Spleen (tissue), 11 donors: Measurements from ENCODE around the gene IGLL5. TPM values are rescaled to one million over a fixed set of nuclear protein-coding genes. Genes with fewer than 3 reads are reported as not detected.
"Not testable (repeated sequence)": the region's sequence is repeated elsewhere in the genome, so short reads cannot be mapped to it uniquely, and the experiment has no call there.

ENCODE experiments used
- DNase-seq: peaks from one replicate; pipeline ENCODE4 v3.0.0-alpha.2; 2020
- H3K27ac ChIP-seq, 8 donors: fragments of 200-600 bp; sonication (generic) in 7 of 8; 1 replicate in 4 of 8; 2 replicates in 4 of 8; pipeline versions ENCODE4 v1.5.0 to v1.8.0; 2016 to 2021; ENCODE audit warnings: inconsistent platforms in 4 of 8, mild to moderate bottlenecking in 4 of 8, moderate library complexity in 1 of 8
- H3K27me3 ChIP-seq, 7 donors: fragments of 200-600 bp; sonication (generic) in 6 of 7; replicated peaks in 1 of 7; 1 replicate in 4 of 7; 2 replicates in 3 of 7; pipeline versions ENCODE4 v1.5.0 to v1.8.0; 2016 to 2021; ENCODE audit warnings: inconsistent platforms in 3 of 7, mild to moderate bottlenecking in 1 of 7
- H3K36me3 ChIP-seq, 6 donors: fragments of 200-600 bp; sonication (generic) in 5 of 6; 1 replicate in 4 of 6; 2 replicates in 2 of 6; pipeline versions ENCODE4 v1.5.0 to v1.8.0; 2016 to 2021; ENCODE audit warnings: inconsistent platforms in 2 of 6
- H3K4me1 ChIP-seq, 6 donors: fragments of 200-600 bp; sonication (generic) in 5 of 6; 1 replicate in 3 of 6; 2 replicates in 3 of 6; pipeline versions ENCODE4 v1.5.0 to v1.8.0; 2016 to 2021; ENCODE audit warnings: inconsistent platforms in 3 of 6
- H3K4me3 ChIP-seq, 8 donors: fragments of 200-600 bp; sonication (generic) in 7 of 8; 1 replicate in 4 of 8; 2 replicates in 4 of 8; pipeline versions ENCODE4 v1.5.0 to v1.8.0; 2016 to 2021; ENCODE audit warnings: inconsistent platforms in 4 of 8, mild to moderate bottlenecking in 4 of 8, moderate library complexity in 2 of 8
- H3K9me3 ChIP-seq, 8 donors: fragments of 200-600 bp; sonication (generic) in 7 of 8; 1 replicate in 4 of 8; 2 replicates in 4 of 8; pipeline versions ENCODE4 v1.5.0 to v1.8.0; 2016 to 2021; ENCODE audit warnings: inconsistent platforms in 4 of 8
- POLR2A ChIP-seq, 3 donors: fragments of 450-650 bp; IDR thresholded peaks; one replicate each; pipeline ENCODE4 v1.5.1; 2017; ENCODE audit warnings: antibody characterized with exemption in 3 of 3, mild to moderate bottlenecking in 1 of 3
- POLR2AphosphoS5 ChIP-seq, 3 donors: sonication (generic); formaldehyde crosslinking; IDR thresholded peaks; one replicate each; pipeline ENCODE4 v1.5.1; 2017; ENCODE audit warnings: antibody characterized with exemption in 3 of 3
- WGBS, 5 donors: extraction: QIAGEN DNeasy Blood & Tissue Kit in 3 of 5; methylation state at CpG; one replicate each; pipeline versions ENCODE4 v1.1.5 to v1.1.7; 2013 to 2018; 5-methylcytosine and 5-hydroxymethylcytosine counted together
- intact Hi-C: fragments of 100-400 bp; cut with DNase I; formaldehyde crosslinking; loops from one replicate; pipeline ENCODE4 v1.15.0; 2023; ENCODE audit warnings: low total_unique reads
- polyA plus RNA-seq, 3 donors: library from polyadenylated mRNA; stranded (reverse); fragments of 200-250 nt; gene quantifications; one replicate each; pipeline ENCODE4 v1.2.1, GENCODE V29; 2013
- total RNA-seq, 7 donors: library from RNA; depleted of rRNA in 3 of 7; stranded (reverse); fragments of >200 nt in 3 of 7; fragmentation: NEBNext Ultra II Directional in 4 of 7; extraction: Animal tissue kit (Norgen Biotek cat#: 25700) in 4 of 7; gene quantifications; one replicate each; pipeline versions ENCODE4 v1.1.0 to v1.2.1, GENCODE V29; 2016 to 2021
- TF ChIP-seq, protein P1 (sequence below), 11 experiments: fragments of 200-600 bp in 7 of 11; fragments of 450-650 bp in 4 of 11; sonication (generic) in 4 of 11; IDR thresholded peaks in 8 of 11; conservative IDR thresholded peaks in 3 of 11; 1 replicate in 7 of 11; 2 replicates in 4 of 11; pipeline versions ENCODE4 v1.4.0 to v1.8.0; 2016 to 2021; ENCODE audit warnings: antibody characterized with exemption in 11 of 11, inconsistent platforms in 4 of 11, mild to moderate bottlenecking in 1 of 11
- donor health status: healthy with polysubstance abuse.
- donor health status: DM: no; HTN: no; CAD: no; lungs with moderate emphysema.
- donor health status: DM: no; HTN: no; CAD: no.
- donor health status: Bipolar disorder and iron deficiency.
- donor health status: healthy.
- donor health status: DM: no; HTN: no; CAD: no.
- donor health status: DM: yes; HTN: yes; CAD: no.

The IGLL5 gene
- total and polyA plus RNA-seq, 10 donors: 55.9 to 720 (median 127) TPM

DNA sequence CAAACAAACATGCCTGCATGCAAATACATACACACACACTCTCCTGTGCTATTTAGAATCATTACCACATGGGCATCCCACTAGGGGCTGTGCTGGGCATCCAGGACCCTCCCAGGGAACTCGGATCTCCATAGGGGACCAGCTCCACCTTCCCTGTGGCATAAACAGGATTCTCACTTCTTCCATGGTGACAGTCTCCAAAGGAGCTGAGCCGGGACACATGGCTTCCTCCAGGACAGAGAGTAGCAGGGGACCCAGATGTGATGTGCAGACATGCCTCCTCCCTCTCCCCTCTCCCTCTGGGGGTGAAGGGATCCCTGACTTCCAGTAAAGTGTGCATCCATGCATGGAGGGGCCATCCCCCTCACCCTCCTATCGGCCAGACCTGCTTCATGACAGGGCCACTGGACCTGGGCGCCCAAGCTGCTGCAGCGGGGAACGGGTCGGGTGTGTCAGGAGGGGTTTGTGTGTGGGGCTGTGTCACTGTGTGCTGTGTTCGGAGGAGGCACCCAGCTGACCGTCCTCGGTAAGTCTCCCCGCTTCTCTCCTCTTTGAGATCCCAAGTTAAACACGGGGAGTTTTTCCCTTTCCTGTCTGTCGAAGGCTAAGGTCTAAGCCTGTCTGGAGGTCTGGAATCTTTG lies 33.4 kb downstream of the IGLL5 start:
- WGBS, 5 donors: 80 to 91% (median 88%) methylated on average over 9 to 13 of the region's 13 CpGs
- TF ChIP-seq POLR2A (IDR thresholded peaks at IDR 0.05): no peak
- no peak for TF ChIP-seq POLR2AphosphoS5 (IDR thresholded peaks at IDR 0.05)
- TF ChIP-seq, protein P1, sequence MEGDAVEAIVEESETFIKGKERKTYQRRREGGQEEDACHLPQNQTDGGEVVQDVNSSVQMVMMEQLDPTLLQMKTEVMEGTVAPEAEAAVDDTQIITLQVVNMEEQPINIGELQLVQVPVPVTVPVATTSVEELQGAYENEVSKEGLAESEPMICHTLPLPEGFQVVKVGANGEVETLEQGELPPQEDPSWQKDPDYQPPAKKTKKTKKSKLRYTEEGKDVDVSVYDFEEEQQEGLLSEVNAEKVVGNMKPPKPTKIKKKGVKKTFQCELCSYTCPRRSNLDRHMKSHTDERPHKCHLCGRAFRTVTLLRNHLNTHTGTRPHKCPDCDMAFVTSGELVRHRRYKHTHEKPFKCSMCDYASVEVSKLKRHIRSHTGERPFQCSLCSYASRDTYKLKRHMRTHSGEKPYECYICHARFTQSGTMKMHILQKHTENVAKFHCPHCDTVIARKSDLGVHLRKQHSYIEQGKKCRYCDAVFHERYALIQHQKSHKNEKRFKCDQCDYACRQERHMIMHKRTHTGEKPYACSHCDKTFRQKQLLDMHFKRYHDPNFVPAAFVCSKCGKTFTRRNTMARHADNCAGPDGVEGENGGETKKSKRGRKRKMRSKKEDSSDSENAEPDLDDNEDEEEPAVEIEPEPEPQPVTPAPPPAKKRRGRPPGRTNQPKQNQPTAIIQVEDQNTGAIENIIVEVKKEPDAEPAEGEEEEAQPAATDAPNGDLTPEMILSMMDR (IDR thresholded peaks at IDR 0.05 in 8 of 11, conservative IDR thresholded peaks at IDR 0.05 in 3 of 11): no peak
- no peaks in the 10 kb centered on the region for H3K27me3 ChIP-seq
- intact Hi-C loops: no loop called here
- no peak for DNase-seq
- no peaks in the 10 kb centered on the region for H3K36me3 ChIP-seq
- H3K4me1 ChIP-seq: peaks cover 0 to 24% (median under 1%) of the 10 kb centered on the region in 6 donors
- no peaks in the 10 kb centered on the region for H3K9me3 ChIP-seq
- H3K4me3 ChIP-seq: no peak overlapping the region
- H3K27ac ChIP-seq: no peak overlapping the region

DNA sequence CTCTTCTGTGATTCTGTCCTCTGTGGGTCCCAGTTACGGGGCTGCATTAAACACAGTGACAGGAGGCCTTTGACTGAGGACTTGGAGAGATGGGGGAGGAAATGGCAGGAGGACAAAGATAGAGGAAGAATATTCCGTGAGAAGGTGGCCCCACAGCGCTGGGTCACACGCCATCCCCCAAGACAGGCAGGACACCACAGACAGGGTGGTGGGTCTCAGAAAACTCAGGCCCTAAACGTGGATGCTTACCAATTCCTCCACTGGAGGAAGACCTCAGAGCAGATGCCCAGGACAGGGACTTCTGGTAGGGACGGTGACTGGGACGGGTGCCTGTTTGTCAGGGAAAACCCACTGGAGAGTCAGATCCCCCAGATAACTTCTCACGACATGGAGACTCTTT lies 34.0 kb downstream of the IGLL5 start:
- TF ChIP-seq POLR2A (IDR thresholded peaks at IDR 0.05): no peak
- TF ChIP-seq POLR2AphosphoS5 (IDR thresholded peaks at IDR 0.05): no peak
- TF ChIP-seq, protein P1 (IDR thresholded peaks at IDR 0.05 in 8 of 11, conservative IDR thresholded peaks at IDR 0.05 in 3 of 11): no peak
- intact Hi-C loops: no loop called here
- H3K4me1 ChIP-seq: peaks cover 0 to 29% (median 3%) of the 10 kb centered on the region in 6 donors
- no peaks in the 10 kb centered on the region for H3K36me3 ChIP-seq
- no peaks in the 10 kb centered on the region for H3K27me3 ChIP-seq
- DNase-seq: no peak
- no peaks in the 10 kb centered on the region for H3K9me3 ChIP-seq
- no peak overlapping the region for H3K4me3 ChIP-seq
- no peak overlapping the region for H3K27ac ChIP-seq
- 70 to 85% (median 81%) methylated on average over 8 of the region's 8 CpGs for WGBS, 5 donors

DNA sequence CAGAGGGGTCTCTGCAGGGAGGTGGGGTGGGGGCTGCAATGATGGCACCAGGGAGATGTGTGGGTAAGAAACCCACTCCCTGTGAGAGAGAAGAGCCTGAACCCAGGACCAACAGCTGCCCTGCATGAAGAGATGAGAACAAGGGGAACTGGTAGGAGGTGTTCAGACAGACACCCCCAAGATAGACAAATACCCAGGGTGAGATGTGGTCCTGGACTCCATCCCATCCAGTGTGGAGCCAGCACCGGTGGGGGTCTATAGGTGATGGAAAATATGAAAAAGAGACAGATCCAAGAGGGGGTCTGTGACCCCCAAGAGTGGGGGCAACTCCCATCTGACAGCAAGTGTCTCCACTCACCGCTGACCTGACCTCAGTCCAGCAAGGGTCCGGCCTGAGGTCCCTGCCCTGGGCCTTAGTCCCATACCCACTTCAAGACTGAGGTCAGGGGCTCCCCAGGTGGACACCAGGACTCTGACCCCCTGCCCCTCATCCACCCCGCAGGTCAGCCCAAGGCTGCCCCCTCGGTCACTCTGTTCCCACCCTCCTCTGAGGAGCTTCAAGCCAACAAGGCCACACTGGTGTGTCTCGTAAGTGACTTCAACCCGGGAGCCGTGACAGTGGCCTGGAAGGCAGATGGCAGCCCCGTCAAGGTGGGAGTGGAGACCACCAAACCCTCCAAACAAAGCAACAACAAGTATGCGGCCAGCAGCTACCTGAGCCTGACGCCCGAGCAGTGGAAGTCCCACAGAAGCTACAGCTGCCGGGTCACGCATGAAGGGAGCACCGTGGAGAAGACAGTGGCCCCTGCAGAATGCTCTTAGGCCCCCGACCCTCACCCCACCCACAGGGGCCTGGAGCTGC lies 34.7 kb downstream of the IGLL5 start:
- H3K27ac ChIP-seq, H3K36me3 ChIP-seq, H3K27me3 ChIP-seq, intact Hi-C loops, H3K9me3 ChIP-seq, DNase-seq, H3K4me3 ChIP-seq: not testable (repeated sequence)
- 82 to 90% (median 86%) methylated on average over 14 to 16 of the region's 16 CpGs for WGBS, 5 donors
- H3K4me1 ChIP-seq: peaks cover 0 to 36% (median 5%) of the 10 kb centered on the region in 6 donors

DNA sequence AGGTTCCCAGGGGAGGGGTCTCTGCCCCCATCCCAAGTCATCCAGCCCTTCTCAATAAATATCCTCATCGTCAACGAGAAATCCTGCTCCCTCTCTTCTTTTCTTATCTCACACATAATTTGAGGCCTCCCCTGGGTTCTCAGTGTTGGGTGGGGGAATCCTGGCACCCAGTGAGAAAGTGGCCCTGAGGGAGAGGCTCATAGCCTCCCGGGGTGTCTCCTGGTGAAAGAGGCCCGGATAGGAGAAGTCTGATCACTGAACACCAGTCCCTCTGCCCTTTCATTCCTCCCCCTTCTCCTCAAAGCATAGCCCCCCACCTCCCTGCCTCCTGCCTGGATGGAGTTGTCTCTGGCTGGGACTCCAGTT lies 35.3 kb downstream of the IGLL5 start:
- peaks cover 0 to 2% (median 0%) of the 10 kb centered on the region in 7 donors for H3K27me3 ChIP-seq
- TF ChIP-seq POLR2A (IDR thresholded peaks at IDR 0.05) (no peak), POLR2AphosphoS5 (IDR thresholded peaks at IDR 0.05) (no peak)
- TF ChIP-seq, protein P1 (IDR thresholded peaks at IDR 0.05 in 8 of 11, conservative IDR thresholded peaks at IDR 0.05 in 3 of 11): no peak
- WGBS, 5 donors: 80 to 91% (median 83%) methylated on average over 4 of the region's 4 CpGs
- H3K27ac ChIP-seq: no peak overlapping the region
- intact Hi-C loops: no loop called here
- peaks cover 0 to 42% (median 11%) of the 10 kb centered on the region in 6 donors for H3K4me1 ChIP-seq
- H3K4me3 ChIP-seq: no peak overlapping the region
- no peaks in the 10 kb centered on the region for H3K36me3 ChIP-seq
- DNase-seq: no peak
- H3K9me3 ChIP-seq: no peaks in the 10 kb centered on the region
